ENCODE results near the gene GOLGA3. TPM values are rescaled to one million over a fixed set of nuclear protein-coding genes. Genes with fewer than 3 reads are reported as not detected.

The GOLGA3 gene
- total RNA-seq, 2 donors from 2014 or later = 70.3 to 96.5 TPM

GRCh38 chr12:132740313-132740646 lies 88.4 kb downstream of the GOLGA3 start:
- no peak overlapping the region for H3K4me3 ChIP-seq
- no peak overlapping the region for H3K9ac ChIP-seq (ENCODE audit: low read depth in 2 of 2, low read length in 2 of 2)
- H3K9me3 ChIP-seq = no peaks in the 10 kb centered on the region
- no peaks in the 10 kb centered on the region for H3K27me3 ChIP-seq
- intact Hi-C loops (cut with DNase I) = no loop called here
- no peak overlapping the region for H3K27ac ChIP-seq
- TF ChIP-seq, protein P1, sequence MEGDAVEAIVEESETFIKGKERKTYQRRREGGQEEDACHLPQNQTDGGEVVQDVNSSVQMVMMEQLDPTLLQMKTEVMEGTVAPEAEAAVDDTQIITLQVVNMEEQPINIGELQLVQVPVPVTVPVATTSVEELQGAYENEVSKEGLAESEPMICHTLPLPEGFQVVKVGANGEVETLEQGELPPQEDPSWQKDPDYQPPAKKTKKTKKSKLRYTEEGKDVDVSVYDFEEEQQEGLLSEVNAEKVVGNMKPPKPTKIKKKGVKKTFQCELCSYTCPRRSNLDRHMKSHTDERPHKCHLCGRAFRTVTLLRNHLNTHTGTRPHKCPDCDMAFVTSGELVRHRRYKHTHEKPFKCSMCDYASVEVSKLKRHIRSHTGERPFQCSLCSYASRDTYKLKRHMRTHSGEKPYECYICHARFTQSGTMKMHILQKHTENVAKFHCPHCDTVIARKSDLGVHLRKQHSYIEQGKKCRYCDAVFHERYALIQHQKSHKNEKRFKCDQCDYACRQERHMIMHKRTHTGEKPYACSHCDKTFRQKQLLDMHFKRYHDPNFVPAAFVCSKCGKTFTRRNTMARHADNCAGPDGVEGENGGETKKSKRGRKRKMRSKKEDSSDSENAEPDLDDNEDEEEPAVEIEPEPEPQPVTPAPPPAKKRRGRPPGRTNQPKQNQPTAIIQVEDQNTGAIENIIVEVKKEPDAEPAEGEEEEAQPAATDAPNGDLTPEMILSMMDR (IDR thresholded peaks at IDR 0.05) = no peak
- peaks cover 27% of the 10 kb centered on the region for H3K36me3 ChIP-seq
- no peak for DNase-seq
- no peaks in the 10 kb centered on the region for H3K4me1 ChIP-seq

DNA sequence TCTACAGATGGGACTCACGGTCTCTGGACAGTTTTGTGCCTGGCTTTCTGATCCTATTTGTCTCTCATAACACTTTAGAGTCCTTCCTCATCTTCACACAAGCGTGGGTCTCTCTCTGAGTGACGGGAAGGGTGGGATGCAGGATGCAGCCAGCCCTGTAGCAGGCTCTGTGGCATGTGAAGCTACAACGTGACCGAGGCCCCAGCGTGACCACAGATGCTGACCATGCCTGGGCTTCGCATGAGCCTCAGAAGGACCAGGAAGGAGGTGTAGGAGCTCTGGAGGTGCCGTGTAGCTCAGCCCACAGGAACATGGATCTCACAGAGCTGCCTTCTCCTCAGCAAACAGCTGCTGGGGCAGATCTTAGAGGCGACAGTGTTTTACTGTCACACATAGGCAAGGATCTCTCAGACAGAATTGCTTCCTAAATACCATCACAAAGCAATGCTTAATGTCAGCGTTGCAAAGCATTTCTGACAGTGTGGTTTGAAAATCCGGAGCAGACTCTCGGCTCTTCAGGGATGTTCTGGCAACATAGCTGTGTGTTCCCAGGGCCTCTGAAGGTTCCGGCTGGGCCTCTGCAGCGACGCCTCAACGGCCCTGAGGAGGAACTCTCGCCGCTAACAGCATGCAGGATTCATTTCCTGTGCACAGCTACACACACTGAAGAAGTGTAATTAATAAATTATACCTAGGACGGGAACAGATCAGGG lies 88.9 kb downstream of the GOLGA3 start:
- H3K4me1 ChIP-seq = no peaks in the 10 kb centered on the region
- H3K4me3 ChIP-seq = no peak overlapping the region
- no peak overlapping the region for H3K9ac ChIP-seq (ENCODE audit: low read depth in 2 of 2, low read length in 2 of 2)
- no peak overlapping the region for H3K27ac ChIP-seq
- intact Hi-C loops (cut with DNase I) = no loop called here
- TF ChIP-seq, protein P1 (IDR thresholded peaks at IDR 0.05) = no peak
- no peak for DNase-seq
- H3K27me3 ChIP-seq = no peaks in the 10 kb centered on the region
- no peaks in the 10 kb centered on the region for H3K9me3 ChIP-seq
- H3K36me3 ChIP-seq = peaks cover 22% of the 10 kb centered on the region

DNA sequence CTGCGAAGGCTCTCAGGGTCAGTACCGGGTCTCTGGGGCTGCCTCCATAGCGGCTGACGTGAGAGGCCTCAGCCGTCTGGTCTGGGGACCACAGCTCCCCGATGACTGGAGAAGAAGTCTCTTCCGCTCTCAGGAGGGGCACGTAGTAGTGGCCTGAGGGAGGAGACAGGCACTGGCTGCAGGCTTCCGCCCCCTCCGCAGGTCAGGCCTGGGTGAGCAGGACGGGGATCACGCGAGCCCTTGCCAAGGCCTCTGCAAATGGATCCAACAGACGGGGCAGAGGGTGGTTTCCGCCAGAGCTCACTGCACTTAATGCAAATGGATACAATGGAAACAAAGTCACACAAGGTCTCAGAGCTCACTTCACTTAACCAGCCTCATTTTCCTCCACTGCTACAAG lies 91.8 kb downstream of the GOLGA3 start:
- Histone ChIP-seq H3K27me3 (no peaks in the 10 kb centered on the region), H3K4me1 (no peaks in the 10 kb centered on the region), H3K9me3 (no peaks in the 10 kb centered on the region), H3K27ac (no peak overlapping the region), H3K4me3 (no peak overlapping the region), H3K36me3 (peaks cover 20% of the 10 kb centered on the region), H3K9ac (ENCODE audit: low read depth in 2 of 2, low read length in 2 of 2) (no peak overlapping the region)
- TF ChIP-seq, protein P1 (IDR thresholded peaks at IDR 0.05) = no peak
- no peak for DNase-seq
- intact Hi-C loops (cut with DNase I) = no loop called here

DNA sequence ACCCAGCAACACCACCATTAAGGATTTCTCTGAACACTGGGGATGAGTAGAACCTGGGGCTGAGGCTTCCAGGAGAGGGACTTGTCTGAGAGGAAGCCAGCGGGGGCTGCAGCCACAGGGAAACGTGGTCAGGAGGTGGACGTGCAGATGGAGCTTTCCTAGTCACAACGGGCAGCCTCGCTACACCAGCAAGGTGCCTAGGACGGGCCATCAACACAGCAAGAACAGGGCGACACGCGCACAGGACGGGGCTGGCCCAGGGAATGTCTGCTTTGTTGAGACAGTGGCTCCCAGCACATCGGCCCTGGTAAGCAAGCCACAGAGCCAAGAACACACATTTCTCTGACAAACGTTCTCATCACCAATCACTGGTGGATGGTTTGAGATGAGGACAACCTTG lies 92.3 kb downstream of the GOLGA3 start:
- H3K27ac ChIP-seq = no peak overlapping the region
- no peak overlapping the region for H3K4me3 ChIP-seq
- H3K9me3 ChIP-seq = no peaks in the 10 kb centered on the region
- no peaks in the 10 kb centered on the region for H3K27me3 ChIP-seq
- TF ChIP-seq, protein P1 (IDR thresholded peaks at IDR 0.05) = no peak
- no peak overlapping the region for H3K9ac ChIP-seq (ENCODE audit: low read depth in 2 of 2, low read length in 2 of 2)
- no peaks in the 10 kb centered on the region for H3K4me1 ChIP-seq
- peaks cover 20% of the 10 kb centered on the region for H3K36me3 ChIP-seq
- intact Hi-C loops (cut with DNase I) = no loop called here
- no peak for DNase-seq

- H3K4me1 ChIP-seq = no peaks in the 10 kb centered on the region
- no peaks in the 10 kb centered on the region for H3K9me3 ChIP-seq
- intact Hi-C loops (cut with DNase I) = no loop called here
- H3K36me3 ChIP-seq = peaks cover 20% of the 10 kb centered on the region
- H3K27ac ChIP-seq = no peak overlapping the region
- H3K9ac ChIP-seq (ENCODE audit: low read depth in 2 of 2, low read length in 2 of 2) = no peak overlapping the region
- DNase-seq = no peak
- TF ChIP-seq, protein P1 (IDR thresholded peaks at IDR 0.05) = no peak
- H3K27me3 ChIP-seq = no peaks in the 10 kb centered on the region
- no peak overlapping the region for H3K4me3 ChIP-seq
Observed at GRCh38 chr12:132735496-132735895, 93.2 kb downstream of the GOLGA3 start.
